ENCODE results near the gene TK1.

The TK1 gene

DNA sequence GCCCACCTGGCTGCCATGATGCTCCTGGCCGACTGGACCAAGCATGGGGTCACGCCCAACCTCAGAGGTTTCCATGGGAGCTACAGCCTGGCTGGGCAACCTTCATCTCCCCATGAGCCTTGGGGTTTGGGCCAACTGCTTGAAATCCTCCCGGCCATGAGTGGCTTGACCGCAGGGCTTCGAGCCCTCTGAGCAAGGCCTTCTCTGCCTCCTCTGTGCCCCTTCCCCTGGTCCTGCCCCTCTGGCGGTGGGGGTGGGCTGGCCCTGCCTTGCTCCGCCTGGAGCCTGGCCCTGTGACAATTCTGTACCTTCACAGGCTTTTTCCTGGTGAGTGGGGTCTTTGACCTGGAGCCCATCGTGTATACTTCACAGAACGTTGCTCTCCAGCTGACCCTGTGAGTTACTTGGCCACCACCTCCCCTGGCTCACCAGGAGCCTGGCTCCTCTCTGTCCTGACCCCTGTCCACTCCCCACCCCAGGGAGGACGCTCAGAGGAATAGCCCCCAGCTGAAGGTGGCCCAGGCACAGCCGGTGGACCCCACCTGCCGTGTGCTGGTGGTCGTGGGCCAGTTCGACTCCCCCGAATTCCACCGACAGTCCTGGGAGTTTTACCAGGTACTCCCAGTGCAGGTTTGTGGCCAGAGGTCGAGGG lies 18.4 kb upstream of the TK1 start:
- no peak for TF ChIP-seq CTCF (IDR thresholded peaks at IDR 0.05; ENCODE audit: low read depth, low read length)
- DNase-seq (ENCODE audit: low read depth in 2 of 2) = no peak
- no peak overlapping the region for H3K4me3 ChIP-seq (replicated peaks in 1 of 2; ENCODE audit: low read depth in 2 of 2, low read length in 2 of 2)

DNA sequence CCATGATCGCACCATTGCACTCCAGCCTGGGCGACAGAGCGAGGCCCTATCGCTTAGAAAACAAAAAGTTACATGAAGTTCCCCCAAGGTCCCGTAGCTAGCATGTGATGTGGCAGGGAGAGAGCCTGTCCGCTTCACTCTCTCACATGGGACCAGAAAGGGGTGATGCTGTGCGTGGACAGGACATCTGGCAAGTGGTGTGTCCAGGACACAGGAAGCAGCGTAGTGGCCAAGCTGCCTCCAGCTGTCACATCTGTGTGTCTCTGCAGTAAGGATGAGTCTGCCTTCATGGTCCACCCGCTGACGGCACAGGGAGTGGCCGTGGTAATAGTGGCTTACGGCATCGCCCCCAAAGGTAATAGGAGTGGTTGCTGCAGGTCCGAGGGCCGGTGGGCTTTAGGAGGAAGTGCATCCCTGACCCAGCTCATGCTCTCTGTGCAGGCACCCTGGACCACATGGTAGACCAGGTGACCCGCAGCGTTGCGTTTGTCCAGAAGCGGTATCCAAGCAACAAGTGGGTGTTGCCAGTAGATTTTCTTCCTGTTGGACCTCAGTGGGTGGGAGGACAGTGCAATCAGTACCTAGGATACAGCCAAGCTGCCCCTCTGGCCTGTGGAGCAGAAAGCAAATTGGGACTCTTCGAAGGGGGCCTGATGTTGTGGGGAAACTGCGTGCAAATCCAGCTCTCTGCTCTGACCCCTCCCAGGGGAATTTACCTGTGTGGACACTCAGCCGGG lies 17.7 kb upstream of the TK1 start:
- H3K4me3 ChIP-seq (replicated peaks in 1 of 2; ENCODE audit: low read depth in 2 of 2, low read length in 2 of 2) = no peak overlapping the region
- no peak for DNase-seq (ENCODE audit: low read depth in 2 of 2)
- TF ChIP-seq CTCF (IDR thresholded peaks at IDR 0.05; ENCODE audit: low read depth, low read length) = no peak

- no peak for TF ChIP-seq CTCF (IDR thresholded peaks at IDR 0.05; ENCODE audit: low read depth, low read length)
- no peak overlapping the region for H3K4me3 ChIP-seq (replicated peaks in 1 of 2; ENCODE audit: low read depth in 2 of 2, low read length in 2 of 2)
- no peak for DNase-seq (ENCODE audit: low read depth in 2 of 2)
These were observed 15.8 kb upstream of the TK1 start for GRCh38 chr17:78202666-78203065.

DNA sequence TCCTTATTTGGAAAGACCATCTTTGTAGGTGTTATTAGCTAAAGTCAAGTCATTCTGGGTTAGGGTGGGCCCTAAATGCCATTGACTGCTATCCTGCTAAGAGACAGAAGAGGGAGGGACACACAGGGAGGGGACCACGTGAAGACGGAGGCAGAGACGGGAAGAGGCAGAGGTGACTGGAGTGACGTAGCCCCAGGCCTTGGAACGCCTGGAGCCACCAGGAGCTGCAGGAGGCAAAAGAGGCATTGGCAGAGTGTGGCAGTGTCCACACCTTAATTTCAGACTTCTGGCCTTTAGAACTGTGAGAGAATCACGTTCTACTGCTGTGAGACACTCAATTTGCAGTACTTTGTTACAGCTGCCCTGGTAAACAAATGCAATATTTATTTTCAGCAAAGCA lies 13.6 kb upstream of the TK1 start:
- H3K4me3 ChIP-seq (replicated peaks in 1 of 2; ENCODE audit: low read depth in 2 of 2, low read length in 2 of 2) = no peak overlapping the region
- no peak for TF ChIP-seq CTCF (IDR thresholded peaks at IDR 0.05; ENCODE audit: low read depth, low read length)
- no peak for DNase-seq (ENCODE audit: low read depth in 2 of 2)

DNA sequence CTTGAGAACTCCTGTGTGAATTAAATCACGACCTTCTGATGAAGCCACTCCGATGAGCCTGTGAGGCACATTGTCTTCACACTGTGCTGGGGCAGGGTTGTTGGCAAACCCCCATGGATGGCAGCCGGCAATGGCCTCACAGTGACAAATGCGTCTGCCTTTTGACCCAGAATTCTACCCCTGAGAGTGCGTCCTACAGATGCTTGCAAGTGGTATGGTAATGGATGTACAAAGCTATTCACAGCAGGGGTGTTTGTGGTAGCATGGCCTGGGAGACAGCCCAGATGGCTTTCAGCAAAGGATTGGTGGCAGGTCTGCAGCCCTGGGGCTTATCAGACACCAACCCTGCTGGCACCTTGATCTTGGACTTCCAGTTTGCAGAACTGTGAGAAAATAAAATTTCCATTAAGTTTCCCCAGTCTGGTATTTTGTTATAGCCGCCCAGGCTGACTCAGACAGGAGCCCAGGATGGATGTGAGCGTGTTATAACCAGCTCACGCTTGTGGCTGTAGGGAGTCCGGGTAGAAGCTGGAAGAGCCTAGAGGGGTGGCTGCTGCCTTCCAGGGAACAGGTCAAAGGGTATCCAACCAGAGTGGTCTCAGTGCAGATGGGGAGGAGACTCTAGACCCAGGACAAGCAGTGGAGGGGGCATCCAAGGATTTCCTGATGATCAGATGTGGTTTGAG lies 10.4 kb upstream of the TK1 start:
- no peak overlapping the region for H3K4me3 ChIP-seq (replicated peaks in 1 of 2; ENCODE audit: low read depth in 2 of 2, low read length in 2 of 2)
- no peak for DNase-seq (ENCODE audit: low read depth in 2 of 2)
- TF ChIP-seq CTCF (IDR thresholded peaks at IDR 0.05; ENCODE audit: low read depth, low read length) = no peak

- H3K4me3 ChIP-seq (replicated peaks in 1 of 2; ENCODE audit: low read depth in 2 of 2, low read length in 2 of 2) = no peak overlapping the region
- DNase-seq (ENCODE audit: low read depth in 2 of 2) = no peak
- no peak for TF ChIP-seq CTCF (IDR thresholded peaks at IDR 0.05; ENCODE audit: low read depth, low read length)
These were observed 9.9 kb upstream of the TK1 start for GRCh38 chr17:78196716-78197115.
